K562 (cell line): ENCODE measurements around the gene JAM2. TPM values are rescaled to one million over a fixed set of nuclear protein-coding genes. Genes with fewer than 3 reads are reported as not detected.

Experiments used
- ATAC-seq: fragments of 200-7000 bp; cut with Tn5 transposase; 3 replicates; pipeline ENCODE4 v1.9.1; 2020; ENCODE audit warnings: moderate library complexity
- BruUV-seq: library from RNA; stranded (reverse); fragments of 400-500 nt; replicated peaks from 2 replicates; lab custom pipeline; 2021; lab: Mats Ljungman, UMichigan
- CTCF ChIA-PET: fragments of 300-600 bp; formaldehyde crosslinking; extraction: SDS; loops from one replicate; lab custom pipeline; 2021; ENCODE audit warnings: low intra/inter-chr PET ratio; lab: Yijun Ruan, JAX
- POLR2A ChIA-PET: fragments of 300-600, 350-650 bp; sonication (Branson Sonifier 250); formaldehyde crosslinking; extraction: SDS; loops from one replicate; lab custom pipeline; 2021; ENCODE audit warnings: antibody characterized with exemption, inconsistent platforms; lab: Yijun Ruan, JAX
- DNase-seq, 4 experiments: peaks; one replicate each; pipeline versions ENCODE4 v3.0.0 to v3.0.0-alpha.2; 2011 to 2018; ENCODE audit warnings: low spot score in 3 of 4, mixed read lengths in 3 of 4; ENCODE audit errors: extremely low read depth in 1 of 4
- FAIRE-seq: peaks from 2 replicates; lab custom pipeline; 2011; peaks lifted over from hg19 to GRCh38; lab: Jason Lieb, UNC
- H2AFZ ChIP-seq: 2 replicates; pipeline ENCODE4 v1.6.0; 2011; ENCODE audit warnings: low read depth, low read length, control low read depth, inconsistent platforms
- H3K27ac ChIP-seq: fragments of 200-600 bp; 3 replicates; pipeline ENCODE4 v1.8.0; 2011; ENCODE audit warnings: low read depth, mild to moderate bottlenecking, control low read depth, inconsistent platforms, low read length, moderate library complexity, mixed read lengths; ENCODE audit errors: extremely low read depth
- H3K27me3 ChIP-seq, 2 experiments: fragments of 300-600 bp in 1 of 2; 2 replicates in 1 of 2; 3 replicates in 1 of 2; pipeline versions ENCODE4 v1.6.0 to v1.8.0; 2011; ENCODE audit warnings: inconsistent platforms in 2 of 2, low read length in 2 of 2, mild to moderate bottlenecking in 1 of 2, mixed read lengths in 1 of 2, moderate library complexity in 1 of 2; ENCODE audit not compliant: control insufficient read depth in 2 of 2, insufficient read depth in 2 of 2
- H3K36me3 ChIP-seq: fragments of 300-600 bp; 3 replicates; pipeline ENCODE4 v1.8.0; 2011; ENCODE audit warnings: mild to moderate bottlenecking, low read length, inconsistent platforms; ENCODE audit not compliant: control insufficient read depth, insufficient read depth
- H3K4me1 ChIP-seq, 2 experiments: fragments of 200-600 bp in 1 of 2; replicated peaks in 1 of 2; 2 replicates in 1 of 2; 3 replicates in 1 of 2; pipeline versions ENCODE4 v1.5.1 to v1.8.0; 2011; ENCODE audit warnings: inconsistent platforms in 2 of 2, low read length in 2 of 2, mild to moderate bottlenecking in 1 of 2, mixed read lengths in 1 of 2, moderate library complexity in 1 of 2; ENCODE audit not compliant: control insufficient read depth in 2 of 2, insufficient read depth in 2 of 2
- H3K4me2 ChIP-seq: 2 replicates; pipeline ENCODE4 v1.6.1; 2011; ENCODE audit warnings: low read length, control low read depth, inconsistent platforms, mixed read lengths; ENCODE audit not compliant: insufficient read depth
- H3K4me3 ChIP-seq: fragments of 200-600 bp; sonication (generic), shearing (Covaris generic); 2 replicates; pipeline ENCODE4 v1.5.1; 2016; ENCODE audit warnings: control low read depth, inconsistent platforms
- H3K79me2 ChIP-seq: fragments of 200-600 bp; 3 replicates; pipeline ENCODE4 v1.8.0; 2011; ENCODE audit warnings: low read length, inconsistent platforms; ENCODE audit not compliant: control insufficient read depth, insufficient read depth
- H3K9ac ChIP-seq, 2 experiments: 2 replicates each; pipeline versions ENCODE4 v1.6.0 to v1.6.1; 2011; ENCODE audit warnings: low read depth in 2 of 2, low read length in 2 of 2, control low read depth in 1 of 2, inconsistent platforms in 1 of 2, mild to moderate bottlenecking in 1 of 2, mixed read lengths in 1 of 2; ENCODE audit not compliant: insufficient read depth in 1 of 2
- H3K9me1 ChIP-seq: one replicate; pipeline ENCODE4 v1.6.0; 2011; ENCODE audit warnings: inconsistent platforms, mild to moderate bottlenecking, low read length, moderate library complexity; ENCODE audit not compliant: control insufficient read depth, insufficient read depth
- H3K9me3 ChIP-seq: replicated peaks from 2 replicates; pipeline ENCODE4 v1.5.1; 2011; ENCODE audit warnings: low read depth, low read length, inconsistent platforms; ENCODE audit not compliant: control insufficient read depth, insufficient read depth
- H4K20me1 ChIP-seq: replicated peaks from 2 replicates; pipeline ENCODE4 v1.6.1; 2011; ENCODE audit warnings: low read length, inconsistent platforms, mixed read lengths; ENCODE audit not compliant: control insufficient read depth, insufficient read depth
- ARID2 ChIP-seq: fragments of 450-650 bp; IDR thresholded peaks from 2 replicates; pipeline ENCODE4 v1.6.1; 2017; ENCODE audit warnings: antibody characterized with exemption, mild to moderate bottlenecking
- CTCF ChIP-seq, 3 experiments: IDR thresholded peaks in 2 of 3; conservative IDR thresholded peaks in 1 of 3; 2 replicates each; pipeline ENCODE4 v1.5.1; 2011 to 2012; ENCODE audit warnings: low read length in 3 of 3, mild to moderate bottlenecking in 3 of 3, control low read depth in 2 of 3, improper control_type of control experiment in 1 of 3, inconsistent platforms in 1 of 3, low read depth in 1 of 3, mixed read lengths in 1 of 3, moderate library complexity in 1 of 3; ENCODE audit not compliant: insufficient read depth in 2 of 3
- DMBX1 ChIP-seq: fragments of 250-450 bp; sonication (Bioruptor Pico); IDR thresholded peaks from 2 replicates; pipeline ENCODE4 v1.8.0; 2022; ENCODE audit warnings: inconsistent platforms, mild to moderate bottlenecking, moderate library complexity, borderline replicate concordance
- FOXM1 ChIP-seq, 2 experiments: fragments of 450-650 bp in 1 of 2; sonication (generic) in 1 of 2; formaldehyde crosslinking in 1 of 2; IDR thresholded peaks; 2 replicates each; pipeline versions ENCODE4 v1.6.1 to v1.9.0; 2017 to 2022; ENCODE audit warnings: low read depth in 2 of 2, mild to moderate bottlenecking in 2 of 2, missing genetic modification reagents in 1 of 2, moderate library complexity in 1 of 2
- RAD51 ChIP-seq: fragments of 450-650 bp; IDR thresholded peaks from 2 replicates; pipeline ENCODE4 v1.7.1; 2016; ENCODE audit warnings: low read depth, mild to moderate bottlenecking, borderline replicate concordance
- REST ChIP-seq, 2 experiments: fragments of 450-650 bp; formaldehyde crosslinking in 1 of 2; IDR thresholded peaks; 2 replicates each; pipeline versions ENCODE4 v1.4.0 to v1.6.1; 2014 to 2020; ENCODE audit warnings: mild to moderate bottlenecking in 2 of 2, borderline replicate concordance in 1 of 2, low read depth in 1 of 2
- WGBS: fragments of 100-300 bp; shearing (Covaris generic); methylation state at CpG from one replicate; pipeline ENCODE4 v1.1.6; 2016; ENCODE audit warnings: low coverage, mixed read lengths; ENCODE audit not compliant: insufficient coverage; ENCODE audit errors: missing lambda C conversion rate; 5-methylcytosine and 5-hydroxymethylcytosine counted together
- in situ Hi-C: fragments of 300-500 bp; cut with MboI; formaldehyde crosslinking; loops from 4 replicates; pipeline ENCODE4 v1.15.0; 2018; ENCODE audit warnings: inconsistent platforms, mixed read lengths
- intact Hi-C: fragments of 100-400 bp; cut with micrococcal nuclease; formaldehyde crosslinking; loops from 2 replicates; pipeline ENCODE4 v1.14.2; 2022
- polyA plus RNA-seq, 8 experiments: library from polyadenylated mRNA; depleted of rRNA in 4 of 8; stranded (reverse) in 5 of 8; unstranded in 3 of 8; fragments of >200 nt; fragmentation: Nextera tagmentation in 2 of 8; fragmentation: Illumina TruSeq in 1 of 8; extraction: Ambion mirVana in 2 of 8; extraction: Trizol in 1 of 8; gene quantifications; 2 replicates each; pipeline versions ENCODE4 v1.2.1 to v1.2.3, GENCODE V29; 2011 to 2014; ENCODE audit warnings: inconsistent platforms in 1 of 8, missing spikeins in 1 of 8
- total RNA-seq, 7 experiments: library from RNA; depleted of rRNA in 6 of 7; stranded (reverse); fragments of >200 nt in 6 of 7; fragmentation: Illumina TruSeq in 2 of 7; extraction: Trizol in 2 of 7; gene quantifications; 2 replicates each; pipeline versions ENCODE4 v1.2.1 to v1.2.3, GENCODE V29; 2011 to 2021; ENCODE audit warnings: low replicate concordance in 1 of 7
- TF ChIP-seq, protein P1 (sequence below): IDR thresholded peaks from 2 replicates; pipeline ENCODE4 v1.6.1; 2012; ENCODE audit warnings: low read depth, low read length, improper control_type of control experiment, borderline replicate concordance

The JAM2 gene
- total and polyA plus RNA-seq, 9 of the 15 experiments (the other 6 are each of a cell fraction or from before 2014, with no cell fraction given) = 0.03 to 0.08 (median 0.07) TPM; not detected in 6

GRCh38 chr21:25708467-25709065, 69.5 kb downstream of the JAM2 start:
- Histone ChIP-seq H3K27ac (no peak overlapping the region), H3K36me3 (no peaks in the 10 kb centered on the region), H3K4me1 (no peaks in the 10 kb centered on the region; a peak in 1 of 5 replicates), H3K4me2 (no peak overlapping the region), H3K9me3 (no peaks in the 10 kb centered on the region), H4K20me1 (no peaks in the 10 kb centered on the region), H3K79me2 (no peaks in the 10 kb centered on the region), H3K9ac (no peak overlapping the region), H3K9me1 (no peaks in the 10 kb centered on the region), H3K4me3 (no peak overlapping the region), H2AFZ (no peak overlapping the region), H3K27me3 (no peaks in the 10 kb centered on the region)
- FAIRE-seq (peak; percentile 15), DNase-seq (peak; percentile 49 to 60 (median 57)), ATAC-seq (no peak)
- intact Hi-C loops (loop anchor here (1.0 to 10.0 kb wide), 3 partner anchors 93 to 156 kb away; no protein-coding TSS in a partner anchor), in situ Hi-C loops (no loop called here)
- CTCF ChIA-PET = interaction anchor here (1.2 to 1.6 kb wide), 2 partner anchors 93 to 100 kb away, joined by 5 read pairs; no protein-coding TSS in a partner anchor
- BruUV-seq = no TSS peak
- POLR2A ChIA-PET = interaction anchor here (1.2 kb wide), 1 partner anchor 9 kb away, joined by 5 read pairs; no protein-coding TSS in a partner anchor
- 41% methylated on average over 7 of the region's 7 CpGs for WGBS
- TF ChIP-seq FOXM1 (IDR thresholded peaks at IDR 0.05; ENCODE audit: low read depth) (no peak), FOXM1 (CRISPR knock-in tag; IDR thresholded peaks at IDR 0.05; ENCODE audit: low read depth) (no peak), RAD51 (no peak), REST (IDR thresholded peaks at IDR 0.05; ENCODE audit: borderline replicate concordance) (peak; percentile 18; the same call in 1 of the 2 replicates), REST (CRISPR knock-in tag; IDR thresholded peaks at IDR 0.05; ENCODE audit: low read depth) (no peak), CTCF (IDR thresholded peaks at IDR 0.05 in 2 of 3, conservative IDR thresholded peaks at IDR 0.05 in 1 of 3; ENCODE audit: insufficient read depth in 2 of 3, low read depth in 1 of 3, low read length in 3 of 3) (peak; percentile 37 to 77 (median 73); a peak in 4 of 6 replicates), DMBX1 (no peak), ARID2 (no peak)
- TF ChIP-seq, protein P1, sequence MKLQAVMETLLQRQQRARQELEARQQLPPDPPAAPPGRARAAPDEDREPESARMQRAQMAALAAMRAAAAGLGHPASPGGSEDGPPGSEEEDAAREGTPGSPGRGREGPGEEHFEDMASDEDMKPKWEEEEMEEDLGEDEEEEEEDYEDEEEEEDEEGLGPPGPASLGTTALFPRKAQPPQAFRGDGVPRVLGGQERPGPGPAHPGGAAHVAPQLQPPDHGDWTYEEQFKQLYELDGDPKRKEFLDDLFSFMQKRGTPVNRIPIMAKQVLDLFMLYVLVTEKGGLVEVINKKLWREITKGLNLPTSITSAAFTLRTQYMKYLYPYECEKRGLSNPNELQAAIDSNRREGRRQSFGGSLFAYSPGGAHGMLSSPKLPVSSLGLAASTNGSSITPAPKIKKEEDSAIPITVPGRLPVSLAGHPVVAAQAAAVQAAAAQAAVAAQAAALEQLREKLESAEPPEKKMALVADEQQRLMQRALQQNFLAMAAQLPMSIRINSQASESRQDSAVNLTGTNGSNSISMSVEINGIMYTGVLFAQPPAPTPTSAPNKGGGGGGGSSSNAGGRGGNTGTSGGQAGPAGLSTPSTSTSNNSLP = peak; percentile 80; the same call in 1 of the 2 replicates
